PC-9 (cell line): ENCODE measurements around the gene DDX39B.

Experiments
- EZH2 ChIP-seq: fragments of 200-600 bp; sonication (generic); IDR thresholded peaks from 2 replicates; pipeline ENCODE4 v1.8.0; 2017; ENCODE audit warnings: antibody characterized with exemption, low read depth
- TF ChIP-seq, protein P1 (sequence below): fragments of 200-600 bp; sonication (generic); conservative IDR thresholded peaks from 2 replicates; pipeline ENCODE4 v1.6.1; 2017; ENCODE audit warnings: mixed run types, antibody characterized with exemption, mild to moderate bottlenecking, moderate library complexity

GRCh38 chr6:31533455-31533841, 8.4 kb downstream of the DDX39B start:
- TF ChIP-seq, protein P1, sequence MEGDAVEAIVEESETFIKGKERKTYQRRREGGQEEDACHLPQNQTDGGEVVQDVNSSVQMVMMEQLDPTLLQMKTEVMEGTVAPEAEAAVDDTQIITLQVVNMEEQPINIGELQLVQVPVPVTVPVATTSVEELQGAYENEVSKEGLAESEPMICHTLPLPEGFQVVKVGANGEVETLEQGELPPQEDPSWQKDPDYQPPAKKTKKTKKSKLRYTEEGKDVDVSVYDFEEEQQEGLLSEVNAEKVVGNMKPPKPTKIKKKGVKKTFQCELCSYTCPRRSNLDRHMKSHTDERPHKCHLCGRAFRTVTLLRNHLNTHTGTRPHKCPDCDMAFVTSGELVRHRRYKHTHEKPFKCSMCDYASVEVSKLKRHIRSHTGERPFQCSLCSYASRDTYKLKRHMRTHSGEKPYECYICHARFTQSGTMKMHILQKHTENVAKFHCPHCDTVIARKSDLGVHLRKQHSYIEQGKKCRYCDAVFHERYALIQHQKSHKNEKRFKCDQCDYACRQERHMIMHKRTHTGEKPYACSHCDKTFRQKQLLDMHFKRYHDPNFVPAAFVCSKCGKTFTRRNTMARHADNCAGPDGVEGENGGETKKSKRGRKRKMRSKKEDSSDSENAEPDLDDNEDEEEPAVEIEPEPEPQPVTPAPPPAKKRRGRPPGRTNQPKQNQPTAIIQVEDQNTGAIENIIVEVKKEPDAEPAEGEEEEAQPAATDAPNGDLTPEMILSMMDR = no peak
- no peak for TF ChIP-seq EZH2
